ENCODE results near the gene KCTD3.

KCTD3 gene

GRCh38 chr1:215566556-215567490 lies at the start of gene KCTD3:
TSS of gene KCTD3 (plus strand) at chr1:215567304. CDS start at chr1:215567686, 382 bp downstream.
- DNase-seq (ENCODE audit: low read depth): peak; percentile 50

- DNase-seq (ENCODE audit: low read depth): peak; percentile 65
These were observed 49.6 kb upstream of the KCTD3 start for GRCh38 chr1:215517441-215517891.

- no peak for DNase-seq (ENCODE audit: low read depth)
These were observed 48.5 kb upstream of the KCTD3 start for GRCh38 chr1:215518594-215518993.

GRCh38 chr1:215521279-215521678 lies 45.8 kb upstream of the KCTD3 start:
- DNase-seq (ENCODE audit: low read depth): no peak

GRCh38 chr1:215523128-215523861 lies 43.8 kb upstream of the KCTD3 start:
- DNase-seq (ENCODE audit: low read depth): no peak

GRCh38 chr1:215523906-215524305 lies 43.2 kb upstream of the KCTD3 start:
- DNase-seq (ENCODE audit: low read depth): no peak

- no peak for DNase-seq (ENCODE audit: low read depth)
These were observed 40.8 kb upstream of the KCTD3 start for GRCh38 chr1:215526147-215526845.

GRCh38 chr1:215526846-215527151 lies 40.3 kb upstream of the KCTD3 start:
- no peak for DNase-seq (ENCODE audit: low read depth)

- no peak for DNase-seq (ENCODE audit: low read depth)
These were observed 38.0 kb upstream of the KCTD3 start for GRCh38 chr1:215529111-215529510.

GRCh38 chr1:215529571-215529970 lies 37.5 kb upstream of the KCTD3 start:
- no peak for DNase-seq (ENCODE audit: low read depth)

- no peak for DNase-seq (ENCODE audit: low read depth)
These were observed 36.6 kb upstream of the KCTD3 start for GRCh38 chr1:215530401-215530984.

- no peak for DNase-seq (ENCODE audit: low read depth)
These were observed 27.1 kb upstream of the KCTD3 start for GRCh38 chr1:215539803-215540570.

GRCh38 chr1:215542301-215542700 lies 24.8 kb upstream of the KCTD3 start:
- DNase-seq (ENCODE audit: low read depth): no peak

- peak; percentile 79 for DNase-seq (ENCODE audit: low read depth)
These were observed 23.9 kb upstream of the KCTD3 start for GRCh38 chr1:215543191-215543606.

- no peak for DNase-seq (ENCODE audit: low read depth)
These were observed 23.3 kb upstream of the KCTD3 start for GRCh38 chr1:215543806-215544205.

GRCh38 chr1:215544566-215544965 lies 22.5 kb upstream of the KCTD3 start:
- no peak for DNase-seq (ENCODE audit: low read depth)

- no peak for DNase-seq (ENCODE audit: low read depth)
These were observed 22.0 kb upstream of the KCTD3 start for GRCh38 chr1:215545096-215545495.

- no peak for DNase-seq (ENCODE audit: low read depth)
These were observed 20.1 kb upstream of the KCTD3 start for GRCh38 chr1:215547011-215547410.

- no peak for DNase-seq (ENCODE audit: low read depth)
These were observed 15.3 kb upstream of the KCTD3 start for GRCh38 chr1:215551806-215552205.

- DNase-seq (ENCODE audit: low read depth): no peak
These were observed 12.2 kb upstream of the KCTD3 start for GRCh38 chr1:215554865-215555264.

- no peak for DNase-seq (ENCODE audit: low read depth)
These were observed 11.6 kb upstream of the KCTD3 start for GRCh38 chr1:215555531-215555930.
